Activated CD4-positive, alpha-beta memory T cell treated with anti-CD3 and anti-CD28 coated beads, Interleukin-2, amount 10 ng/mL, durations not matched to agents 7 days and 5 days (primary cell): ENCODE results near the gene PHC2. TPM values are rescaled to one million over a fixed set of nuclear protein-coding genes. Genes with fewer than 3 reads are reported as not detected.

Source experiments
- CTCF ChIA-PET: fragments of 350-600 bp; sonication (Branson Sonifier 250); formaldehyde crosslinking; loops from one replicate; lab custom pipeline; 2021; ENCODE audit warnings: antibody characterized with exemption, inconsistent platforms; lab: Charles Lee
- POLR2A ChIA-PET: fragments of 350-600 bp; sonication (Branson Sonifier 250); formaldehyde crosslinking; loops from one replicate; lab custom pipeline; 2021; ENCODE audit warnings: antibody characterized with exemption; lab: Charles Lee
- DNase-seq: peaks from one replicate; pipeline ENCODE4 v3.0.0-alpha.2; 2020
- H3K27ac Mint-ChIP-seq: one replicate; pipeline ENCODE4 v1.8.0; 2021; ENCODE audit warnings: mild to moderate bottlenecking, mixed read lengths
- H3K27me3 Mint-ChIP-seq: one replicate; pipeline ENCODE4 v1.8.0; 2021; ENCODE audit warnings: mixed read lengths
- H3K36me3 Mint-ChIP-seq: one replicate; pipeline ENCODE4 v1.8.0; 2021; ENCODE audit warnings: low read depth, mixed read lengths
- H3K4me1 Mint-ChIP-seq: one replicate; pipeline ENCODE4 v1.8.0; 2021; ENCODE audit warnings: mixed read lengths
- H3K4me3 Mint-ChIP-seq: one replicate; pipeline ENCODE4 v1.8.0; 2021; ENCODE audit warnings: mild to moderate bottlenecking, mixed read lengths
- H3K9me3 Mint-ChIP-seq: one replicate; pipeline ENCODE4 v1.8.0; 2021; ENCODE audit warnings: mixed read lengths
- total RNA-seq, 2 experiments: library from RNA; stranded (reverse); gene quantifications; one replicate each; pipeline ENCODE4 v1.2.3, GENCODE V29; 2021

Gene PHC2
- total RNA-seq, 2 experiments from 2014 or later: 41.3 to 42.9 TPM

DNA sequence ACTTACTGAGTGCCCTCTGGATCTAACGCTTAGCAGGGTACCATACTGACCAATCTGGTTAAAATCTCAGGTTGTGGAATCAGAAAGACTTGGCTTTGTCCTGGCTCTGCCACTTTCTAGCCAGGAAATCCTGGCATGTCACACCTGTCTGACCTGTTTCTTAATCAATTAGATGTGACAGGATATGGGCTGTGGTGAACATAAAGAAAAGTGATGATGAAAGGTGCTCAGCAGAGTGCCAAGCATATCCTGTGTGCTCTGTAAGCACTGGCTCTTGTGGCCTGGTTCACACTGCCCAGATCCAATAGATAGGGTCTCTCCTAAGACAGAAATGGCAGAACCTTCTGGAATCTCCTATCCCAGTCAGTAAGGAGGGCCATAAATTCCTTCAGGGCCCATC lies 53.9 kb downstream of the PHC2 start:
- Mint-ChIP-seq H3K36me3 (no peaks in the 10 kb centered on the region), H3K27ac (no peak overlapping the region), H3K27me3 (peaks cover 26% of the 10 kb centered on the region), H3K4me3 (no peak overlapping the region), H3K9me3 (no peaks in the 10 kb centered on the region), H3K4me1 (peaks cover 23% of the 10 kb centered on the region)
- DNase-seq: no peak
- ChIA-PET CTCF (no interaction called here), POLR2A (interaction anchor here (0.6 kb wide), 1 partner anchor 70 kb away, joined by 3 read pairs; no protein-coding TSS in a partner anchor)

DNA sequence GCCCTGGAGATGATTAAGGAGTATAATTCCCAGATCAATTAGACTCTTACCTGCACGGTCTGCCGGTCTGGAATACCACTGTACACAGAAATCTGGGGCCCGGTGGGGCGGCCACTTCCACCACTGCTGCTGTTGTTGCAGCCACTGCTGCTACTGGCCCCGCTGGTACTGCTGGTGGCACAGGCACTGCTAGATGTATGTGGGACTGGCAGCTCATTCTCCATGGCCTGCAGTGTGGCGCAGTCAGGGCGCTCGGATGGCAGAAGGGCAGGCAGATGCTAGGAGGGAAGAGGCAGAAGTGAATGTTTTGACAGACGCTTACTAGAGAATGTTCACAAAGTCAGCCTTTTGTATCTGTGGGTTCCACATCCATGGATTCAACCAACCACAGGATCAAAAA lies 55.6 kb downstream of the PHC2 start:
- ChIA-PET CTCF (interaction anchor here (0.5 kb wide), 1 partner anchor 237 kb away, joined by 3 read pairs; no protein-coding TSS in a partner anchor), POLR2A (no interaction called here)
- H3K27me3 Mint-ChIP-seq: peaks cover 16% of the 10 kb centered on the region
- no peak overlapping the region for H3K4me3 Mint-ChIP-seq
- H3K36me3 Mint-ChIP-seq: no peaks in the 10 kb centered on the region
- H3K4me1 Mint-ChIP-seq: peaks cover 13% of the 10 kb centered on the region
- no peak overlapping the region for H3K27ac Mint-ChIP-seq
- DNase-seq: no peak
- no peaks in the 10 kb centered on the region for H3K9me3 Mint-ChIP-seq

DNA sequence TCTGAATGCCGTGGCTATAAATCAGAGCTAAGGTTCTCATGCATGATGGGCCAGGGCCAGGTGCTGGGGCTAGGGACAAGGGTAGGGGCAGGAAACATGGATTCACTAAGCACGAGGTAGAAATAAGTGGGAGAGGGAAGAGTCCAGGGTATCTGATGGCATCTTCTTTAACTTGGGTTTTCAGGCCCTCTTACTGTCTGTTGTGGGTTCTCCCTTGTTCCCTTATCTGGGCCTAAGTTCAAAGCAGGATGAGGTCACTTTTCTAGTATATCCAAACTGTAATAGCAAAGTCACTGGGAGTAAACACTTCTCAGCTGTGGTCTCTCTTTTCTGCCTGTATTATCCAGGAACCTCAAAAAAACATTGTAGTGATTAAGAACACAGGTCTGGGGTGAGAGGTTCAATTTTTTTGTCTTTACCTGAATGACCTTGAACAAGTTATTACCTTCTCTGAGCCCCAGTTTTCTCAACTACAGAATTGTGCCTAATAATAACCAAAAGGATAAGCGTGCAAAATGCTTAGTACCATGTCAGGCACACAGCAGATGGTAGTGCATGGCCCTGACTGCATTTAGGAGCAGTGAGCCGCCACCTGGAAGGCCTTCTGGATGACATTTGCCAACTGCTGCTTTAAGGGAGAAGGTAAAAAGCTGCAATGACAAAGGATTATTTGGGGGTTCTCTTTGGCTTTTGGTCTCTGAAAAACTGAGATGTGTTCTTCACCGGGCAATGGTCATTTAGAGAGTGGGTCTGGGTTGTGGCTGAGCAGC lies 56.4 kb downstream of the PHC2 start:
- peaks cover 8% of the 10 kb centered on the region for H3K27me3 Mint-ChIP-seq
- no peak for DNase-seq
- H3K36me3 Mint-ChIP-seq: no peaks in the 10 kb centered on the region
- POLR2A ChIA-PET: no interaction called here
- no peak overlapping the region for H3K4me3 Mint-ChIP-seq
- H3K27ac Mint-ChIP-seq: no peak overlapping the region
- H3K9me3 Mint-ChIP-seq: no peaks in the 10 kb centered on the region
- CTCF ChIA-PET: interaction anchor here (0.5 kb wide), 1 partner anchor 238 kb away, joined by 3 read pairs; no protein-coding TSS in a partner anchor
- peaks cover 7% of the 10 kb centered on the region for H3K4me1 Mint-ChIP-seq

DNA sequence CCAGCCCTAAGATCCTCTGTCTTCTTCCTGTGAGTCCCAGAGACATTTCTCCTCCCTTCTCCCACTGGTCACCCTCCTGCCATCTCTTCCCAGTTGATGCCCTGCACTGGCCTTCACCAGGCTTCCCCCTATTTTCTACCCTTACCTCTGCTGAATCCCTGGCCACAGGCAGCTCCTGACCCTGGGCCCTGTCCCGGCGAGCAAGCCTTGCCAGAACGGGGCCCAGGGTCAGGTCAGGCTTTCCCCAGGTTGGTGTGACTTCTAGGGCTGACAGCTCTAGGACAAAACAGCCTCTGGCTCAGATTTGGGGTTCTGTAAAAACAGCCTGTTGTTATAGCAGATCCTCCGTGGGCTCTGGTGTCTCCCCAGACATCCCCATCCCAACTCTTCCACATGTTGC lies 57.3 kb downstream of the PHC2 start:
- no peak for DNase-seq
- Mint-ChIP-seq H3K27ac (no peak overlapping the region), H3K4me3 (no peak overlapping the region), H3K27me3 (peaks cover 9% of the 10 kb centered on the region), H3K9me3 (no peaks in the 10 kb centered on the region), H3K4me1 (peaks cover 7% of the 10 kb centered on the region), H3K36me3 (no peaks in the 10 kb centered on the region)
- ChIA-PET POLR2A (no interaction called here), CTCF (no interaction called here)

DNA sequence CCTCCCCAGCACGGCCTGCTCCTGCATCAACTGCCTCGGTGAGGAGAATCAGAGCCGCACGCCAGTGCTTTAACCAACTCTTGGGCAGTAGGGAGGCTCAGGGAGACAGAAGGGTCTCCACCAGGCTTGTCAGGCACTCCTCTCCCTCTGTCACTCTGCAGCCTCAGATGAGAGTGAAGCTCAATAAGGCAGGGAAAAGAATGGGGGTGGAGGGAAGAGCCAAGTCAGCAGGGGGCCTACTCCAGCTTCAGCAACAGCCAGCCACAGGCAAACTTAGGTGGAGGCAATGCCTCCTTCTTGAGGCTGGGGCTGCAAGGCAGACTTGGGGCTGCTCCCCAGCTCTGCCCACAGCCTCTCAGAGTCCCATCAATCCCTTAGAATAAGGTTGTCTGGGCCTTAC lies 58.2 kb downstream of the PHC2 start:
- peaks cover 6% of the 10 kb centered on the region for H3K27me3 Mint-ChIP-seq
- H3K4me3 Mint-ChIP-seq: no peak overlapping the region
- H3K4me1 Mint-ChIP-seq: peaks cover 7% of the 10 kb centered on the region
- ChIA-PET CTCF (interaction anchor here (0.7 to 2.1 kb wide), 4 partner anchors 11 to 99 kb away, joined by 4 to 9 read pairs (median 6); partner anchors contain the start of gene ZSCAN20), POLR2A (no interaction called here)
- H3K27ac Mint-ChIP-seq: no peak overlapping the region
- H3K9me3 Mint-ChIP-seq: no peaks in the 10 kb centered on the region
- DNase-seq: no peak
- H3K36me3 Mint-ChIP-seq: no peaks in the 10 kb centered on the region

DNA sequence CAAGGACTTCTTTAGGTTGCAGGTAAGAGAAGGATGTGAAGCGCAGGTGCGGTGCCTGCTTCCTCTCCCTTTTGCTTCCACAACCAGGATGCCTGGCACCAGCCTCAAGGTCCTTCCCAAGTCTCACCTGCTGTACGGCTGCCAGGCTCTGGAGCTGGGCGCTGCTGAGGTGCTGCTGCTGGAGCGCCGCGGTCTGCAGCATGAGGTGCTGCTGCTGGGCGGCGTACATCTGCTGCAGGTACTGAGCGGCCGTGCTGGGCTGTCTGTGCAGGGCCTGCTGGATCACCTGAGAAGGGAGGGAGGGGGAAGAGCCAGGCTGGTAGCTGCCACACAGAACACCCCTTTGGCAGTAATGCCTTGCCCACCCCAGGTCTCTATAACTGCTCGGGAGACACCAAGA lies 58.7 kb downstream of the PHC2 start:
- Mint-ChIP-seq H3K4me1 (peaks cover 3% of the 10 kb centered on the region), H3K36me3 (no peaks in the 10 kb centered on the region), H3K27me3 (peaks cover 5% of the 10 kb centered on the region), H3K9me3 (no peaks in the 10 kb centered on the region), H3K27ac (no peak overlapping the region), H3K4me3 (no peak overlapping the region)
- DNase-seq: no peak
- ChIA-PET POLR2A (no interaction called here), CTCF (interaction anchor here (0.7 to 2.1 kb wide), 4 partner anchors 10 to 100 kb away, joined by 4 to 9 read pairs (median 6); partner anchors contain the start of gene ZSCAN20)

DNA sequence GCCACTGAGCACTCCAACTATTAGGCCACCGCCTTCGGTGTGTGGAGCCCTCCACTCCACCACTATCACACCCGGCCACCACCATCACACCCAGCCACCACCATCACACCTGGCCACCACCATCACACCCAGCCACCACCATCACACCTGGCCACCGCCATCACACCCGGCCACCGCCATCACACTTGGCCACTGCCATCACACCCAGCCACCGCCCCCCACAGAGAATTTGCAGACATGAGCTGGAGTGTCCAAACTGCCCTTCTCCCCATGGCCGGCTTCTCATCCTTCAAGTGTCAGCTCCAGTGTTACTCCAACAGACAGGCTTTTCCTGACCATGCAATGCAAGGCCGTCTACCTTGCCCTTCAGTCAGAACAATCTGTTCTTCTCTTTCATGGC lies 59.6 kb downstream of the PHC2 start:
- Mint-ChIP-seq H3K36me3 (no peaks in the 10 kb centered on the region), H3K27ac (no peak overlapping the region), H3K4me3 (no peak overlapping the region), H3K9me3 (no peaks in the 10 kb centered on the region), H3K4me1 (no peaks in the 10 kb centered on the region), H3K27me3 (peaks cover 5% of the 10 kb centered on the region)
- ChIA-PET CTCF (interaction anchor here (2.1 kb wide), 1 partner anchor 76 kb away, joined by 9 read pairs; no protein-coding TSS in a partner anchor), POLR2A (no interaction called here)
- DNase-seq: no peak

DNA sequence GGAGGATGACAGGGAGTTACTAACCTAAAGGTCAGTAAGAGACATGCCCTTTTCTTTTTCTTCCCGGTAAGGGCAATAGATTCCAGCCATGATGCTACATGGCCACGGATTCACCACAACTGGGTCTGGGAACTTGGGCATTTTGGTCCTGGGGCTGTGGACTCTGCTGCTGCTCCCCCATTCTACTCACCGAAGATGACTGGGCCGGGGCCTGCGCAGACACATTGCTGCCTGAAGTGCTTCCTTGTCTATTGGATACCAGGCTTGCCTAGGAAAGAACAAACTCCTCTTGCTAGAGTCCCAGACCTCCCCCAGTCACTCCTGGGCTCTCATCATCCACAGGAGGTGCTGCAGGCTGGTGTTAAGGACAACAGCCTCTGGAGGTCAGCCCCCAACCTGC lies 60.1 kb downstream of the PHC2 start:
- H3K27me3 Mint-ChIP-seq: peaks cover 5% of the 10 kb centered on the region
- ChIA-PET POLR2A (no interaction called here), CTCF (interaction anchor here (6.8 kb wide), 1 partner anchor 74 kb away, joined by 74 read pairs; no protein-coding TSS in a partner anchor)
- no peaks in the 10 kb centered on the region for H3K4me1 Mint-ChIP-seq
- no peaks in the 10 kb centered on the region for H3K9me3 Mint-ChIP-seq
- no peak overlapping the region for H3K4me3 Mint-ChIP-seq
- no peak for DNase-seq
- no peaks in the 10 kb centered on the region for H3K36me3 Mint-ChIP-seq
- H3K27ac Mint-ChIP-seq: no peak overlapping the region

DNA sequence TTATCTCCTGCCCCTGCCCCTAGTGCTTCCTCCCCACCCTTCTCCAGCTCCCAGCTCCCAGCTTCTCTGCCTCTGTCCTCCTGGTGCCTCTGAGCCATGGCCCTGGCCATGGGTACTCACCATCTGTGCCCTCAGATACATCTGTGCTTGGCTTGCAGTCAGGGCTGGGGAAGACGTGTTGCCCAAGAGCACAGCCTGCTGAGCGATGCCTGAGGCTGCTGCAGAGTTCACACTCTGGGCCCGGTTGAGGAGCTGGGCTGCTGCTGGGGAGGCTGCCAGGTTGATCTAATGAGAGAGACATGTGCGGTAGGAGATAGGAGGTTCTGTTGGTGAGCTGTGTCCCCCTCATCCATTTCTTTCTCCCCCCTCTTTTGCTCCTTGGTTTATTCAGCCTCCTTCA lies 60.6 kb downstream of the PHC2 start:
- Mint-ChIP-seq H3K27ac (no peak overlapping the region), H3K9me3 (no peaks in the 10 kb centered on the region), H3K27me3 (peaks cover 5% of the 10 kb centered on the region), H3K4me1 (no peaks in the 10 kb centered on the region), H3K4me3 (no peak overlapping the region), H3K36me3 (no peaks in the 10 kb centered on the region)
- POLR2A ChIA-PET: no interaction called here
- CTCF ChIA-PET: interaction anchor here (1.6 to 6.8 kb wide), 2 partner anchors 74 to 101 kb away, joined by 6 to 74 read pairs; no protein-coding TSS in a partner anchor
- DNase-seq: no peak

DNA sequence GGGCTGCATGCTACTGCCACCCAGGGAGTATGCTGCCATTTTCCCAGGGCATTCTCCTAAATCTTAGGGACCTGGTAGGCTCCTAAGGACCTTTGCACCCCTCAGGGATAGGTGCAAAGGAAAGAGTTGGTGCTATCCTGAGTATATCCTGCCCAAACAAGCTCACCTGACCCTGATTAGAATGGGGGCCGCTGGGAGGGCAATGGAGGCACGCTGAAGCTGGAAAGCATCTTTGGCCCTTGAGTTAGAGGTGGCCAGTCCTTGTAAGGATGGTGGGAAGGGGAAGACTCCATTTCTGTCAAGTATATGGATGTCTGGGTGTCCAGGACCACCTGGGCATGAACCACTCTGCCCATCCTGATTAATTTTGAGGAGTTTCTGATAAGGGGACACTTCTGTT lies 61.1 kb downstream of the PHC2 start:
- ChIA-PET CTCF (interaction anchor here (1.6 to 6.8 kb wide), 2 partner anchors 73 to 102 kb away, joined by 6 to 74 read pairs; no protein-coding TSS in a partner anchor), POLR2A (no interaction called here)
- H3K27me3 Mint-ChIP-seq: peaks cover 5% of the 10 kb centered on the region
- H3K4me3 Mint-ChIP-seq: no peak overlapping the region
- H3K9me3 Mint-ChIP-seq: no peaks in the 10 kb centered on the region
- no peak overlapping the region for H3K27ac Mint-ChIP-seq
- H3K4me1 Mint-ChIP-seq: no peaks in the 10 kb centered on the region
- H3K36me3 Mint-ChIP-seq: no peaks in the 10 kb centered on the region
- no peak for DNase-seq

DNA sequence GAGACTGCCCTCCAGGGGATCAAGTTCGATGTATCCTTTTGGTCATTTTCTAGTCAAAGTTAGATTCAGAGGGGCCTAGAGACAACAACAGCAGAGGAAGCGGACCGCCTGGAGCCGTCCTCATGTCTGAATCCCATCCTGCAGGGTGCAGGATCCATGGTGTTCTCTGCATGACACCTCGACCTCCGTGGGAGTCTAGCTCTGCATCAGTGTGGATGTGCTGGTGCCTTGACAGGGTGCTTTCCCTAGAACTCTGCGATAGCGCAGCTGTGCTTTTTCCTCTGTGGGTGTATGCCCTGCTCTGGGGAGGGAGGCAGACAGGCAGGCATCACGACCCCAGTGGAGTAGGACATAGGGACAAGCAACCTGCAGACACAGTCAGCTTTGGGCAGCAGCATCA lies 61.8 kb downstream of the PHC2 start:
- DNase-seq: no peak
- CTCF ChIA-PET: interaction anchor here (1.0 to 6.8 kb wide), 3 partner anchors 73 to 102 kb away, joined by 3 to 74 read pairs (median 6); no protein-coding TSS in a partner anchor
- Mint-ChIP-seq H3K9me3 (no peaks in the 10 kb centered on the region), H3K4me1 (no peaks in the 10 kb centered on the region), H3K27me3 (peaks cover 5% of the 10 kb centered on the region), H3K36me3 (no peaks in the 10 kb centered on the region), H3K27ac (no peak overlapping the region), H3K4me3 (no peak overlapping the region)
- POLR2A ChIA-PET: no interaction called here

DNA sequence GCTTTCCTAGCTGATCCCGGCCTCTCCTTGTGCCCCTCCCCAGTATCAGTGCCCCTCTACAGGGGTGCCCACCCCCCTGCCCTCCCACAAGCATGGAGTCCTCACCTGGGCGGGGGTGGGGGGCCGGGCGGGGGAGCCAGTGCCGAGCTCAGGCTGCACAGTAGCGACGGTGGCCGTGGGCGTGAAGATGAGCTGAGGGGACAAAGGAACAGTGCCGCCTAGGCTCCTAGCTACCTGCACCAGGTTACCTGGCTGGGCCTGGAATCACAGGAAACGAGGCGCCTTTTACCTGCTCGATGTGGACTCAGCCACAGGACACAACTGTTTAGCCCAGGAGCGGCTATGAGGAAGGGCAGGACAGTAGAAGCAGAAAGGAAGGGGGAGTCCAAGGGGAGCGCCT lies 62.5 kb downstream of the PHC2 start:
- peaks cover 5% of the 10 kb centered on the region for H3K27me3 Mint-ChIP-seq
- H3K36me3 Mint-ChIP-seq: no peaks in the 10 kb centered on the region
- no peak for DNase-seq
- H3K4me1 Mint-ChIP-seq: no peaks in the 10 kb centered on the region
- H3K9me3 Mint-ChIP-seq: no peaks in the 10 kb centered on the region
- CTCF ChIA-PET: interaction anchor here (1.0 to 6.8 kb wide), 2 partner anchors 72 to 78 kb away, joined by 3 to 74 read pairs; no protein-coding TSS in a partner anchor
- POLR2A ChIA-PET: no interaction called here
- H3K27ac Mint-ChIP-seq: no peak overlapping the region
- no peak overlapping the region for H3K4me3 Mint-ChIP-seq
